Stimulated activated naive CD4-positive, alpha-beta T cell treated with Interleukin-2 at 50 U/mL for 16 hours (primary cell): ENCODE measurements around the gene BLOC1S4.
"Not testable (repeated sequence)": the region's sequence is repeated elsewhere in the genome, so short reads cannot be mapped to it uniquely, and the experiment has no call there.

Experiments used
- DNase-seq: peaks from one replicate; lab custom pipeline; 2025; lab: John Stamatoyannopoulos, UW

Gene BLOC1S4

DNA sequence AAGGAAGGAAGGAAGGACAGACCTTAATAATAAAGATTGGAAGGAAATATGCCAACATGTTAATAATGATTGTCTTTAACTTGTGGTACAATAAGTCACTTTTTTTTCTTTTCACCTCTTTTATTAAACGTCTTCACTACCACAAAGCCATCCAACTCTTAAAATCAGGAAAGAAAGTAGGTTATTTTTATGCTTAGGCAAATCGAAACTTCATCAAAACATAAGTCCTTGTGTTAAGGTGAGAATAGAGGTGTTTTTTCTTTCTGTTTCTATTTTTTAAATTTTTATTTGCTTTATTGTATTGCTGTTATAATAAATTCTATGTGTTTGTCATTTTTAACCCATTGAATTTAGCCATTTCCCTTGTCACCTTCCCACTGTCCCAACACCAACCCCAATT lies 26.5 kb downstream of the BLOC1S4 start:
- DNase-seq: no peak

DNA sequence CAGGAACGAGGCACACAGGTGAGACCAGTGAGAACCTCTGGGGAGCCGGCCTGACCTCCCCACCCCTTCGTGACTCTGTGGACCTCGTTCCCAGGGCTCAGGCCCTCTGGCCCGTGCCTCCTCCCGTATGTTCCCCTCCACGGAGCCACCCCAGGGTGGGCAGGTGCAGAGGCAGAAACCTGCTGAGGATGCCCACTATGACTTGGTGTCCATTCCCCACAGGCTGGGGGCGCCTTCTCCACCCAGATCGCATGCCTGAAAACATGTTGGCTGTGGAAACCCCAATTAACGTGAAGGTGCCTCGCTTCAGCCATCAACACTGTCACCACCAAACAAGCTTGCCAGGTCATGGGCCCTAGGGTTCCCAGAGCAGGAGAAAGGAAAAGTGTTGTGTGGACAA lies 27.0 kb downstream of the BLOC1S4 start:
- no peak for DNase-seq

DNA sequence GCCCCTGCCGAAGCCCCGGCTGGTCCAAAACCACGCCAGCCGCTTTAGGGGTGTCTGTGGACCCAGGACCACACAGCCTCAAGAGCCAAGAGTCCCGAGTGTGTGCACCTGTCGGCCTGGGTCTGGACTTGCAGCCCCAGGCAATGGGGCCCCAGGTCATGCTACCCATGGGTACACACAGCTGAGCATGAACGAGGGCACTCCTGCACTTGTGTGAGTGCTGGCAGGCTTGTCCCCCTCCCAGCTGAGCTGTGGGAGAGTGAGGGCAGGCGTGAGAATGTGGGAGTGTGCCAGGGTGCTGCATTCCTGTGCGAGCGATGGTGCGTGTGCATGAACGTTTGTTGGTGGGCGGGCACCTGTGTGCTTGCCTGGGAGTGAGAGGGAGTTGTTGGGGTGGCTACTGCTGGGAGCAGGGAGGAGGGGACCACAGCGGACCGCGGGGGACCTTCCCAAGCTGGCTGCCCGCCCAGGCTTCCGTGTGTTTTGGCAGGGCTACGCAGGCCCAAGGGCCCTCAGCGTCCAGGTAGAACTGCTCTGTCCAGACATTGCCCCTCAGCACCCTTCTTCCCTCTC lies 30.8 kb downstream of the BLOC1S4 start:
- DNase-seq: no peak

DNA sequence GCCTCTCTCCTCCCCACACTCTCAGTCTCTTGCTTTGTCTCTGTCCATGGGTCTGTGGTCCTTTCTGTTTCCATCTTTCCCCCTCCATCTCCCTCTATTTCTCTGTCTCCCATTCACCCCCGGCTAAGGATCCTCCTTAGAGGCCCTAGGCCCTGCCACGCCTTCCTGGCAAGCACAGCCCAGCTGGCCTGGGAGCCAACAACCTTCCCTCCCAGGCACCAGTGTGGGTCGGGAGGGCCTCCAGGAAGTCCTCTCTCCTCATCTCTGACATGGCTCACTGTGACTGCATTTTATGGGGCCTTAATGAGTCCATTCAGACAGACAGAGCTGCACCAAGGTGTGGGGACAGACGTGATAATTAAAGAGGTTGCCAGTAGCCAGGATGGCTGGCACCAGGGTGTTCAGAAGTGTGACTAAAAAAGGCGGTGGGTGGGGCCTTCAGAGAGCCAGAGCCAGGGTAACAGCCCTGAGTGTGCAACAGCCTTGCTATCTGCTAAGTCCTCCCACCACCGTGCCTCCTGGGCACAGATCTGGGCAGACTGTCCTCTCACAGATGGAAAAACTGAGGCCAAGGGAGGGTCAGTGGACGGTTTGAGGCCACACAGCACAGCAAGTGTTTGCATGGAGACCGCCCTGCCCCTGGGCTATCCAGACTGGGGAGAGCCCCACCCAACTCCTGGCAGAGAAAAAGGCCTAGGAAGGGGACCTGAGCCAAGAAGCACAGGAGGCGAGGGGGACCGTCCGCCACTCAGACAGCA lies 31.5 kb downstream of the BLOC1S4 start:
- no peak for DNase-seq

DNA sequence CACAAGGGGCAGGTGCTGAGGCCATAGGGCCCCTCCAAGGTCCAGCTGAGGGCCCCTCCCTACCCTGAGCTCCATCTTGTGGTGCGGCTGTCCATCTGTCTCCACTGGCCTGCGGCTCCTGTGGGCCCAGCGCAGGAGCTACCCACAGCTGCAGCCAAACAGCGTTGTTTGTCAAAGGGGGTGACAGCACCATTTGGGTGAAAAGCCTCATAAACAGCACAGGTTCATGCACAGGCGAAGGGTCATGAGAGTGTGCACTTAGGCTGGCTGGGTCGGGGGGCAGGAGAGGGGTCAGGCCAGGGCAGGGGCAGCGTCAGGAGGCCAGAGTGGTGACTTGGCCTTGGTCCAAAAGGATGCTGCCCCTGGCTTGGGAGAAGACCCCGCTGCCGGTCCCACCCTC lies 32.3 kb downstream of the BLOC1S4 start:
- no peak for DNase-seq

DNA sequence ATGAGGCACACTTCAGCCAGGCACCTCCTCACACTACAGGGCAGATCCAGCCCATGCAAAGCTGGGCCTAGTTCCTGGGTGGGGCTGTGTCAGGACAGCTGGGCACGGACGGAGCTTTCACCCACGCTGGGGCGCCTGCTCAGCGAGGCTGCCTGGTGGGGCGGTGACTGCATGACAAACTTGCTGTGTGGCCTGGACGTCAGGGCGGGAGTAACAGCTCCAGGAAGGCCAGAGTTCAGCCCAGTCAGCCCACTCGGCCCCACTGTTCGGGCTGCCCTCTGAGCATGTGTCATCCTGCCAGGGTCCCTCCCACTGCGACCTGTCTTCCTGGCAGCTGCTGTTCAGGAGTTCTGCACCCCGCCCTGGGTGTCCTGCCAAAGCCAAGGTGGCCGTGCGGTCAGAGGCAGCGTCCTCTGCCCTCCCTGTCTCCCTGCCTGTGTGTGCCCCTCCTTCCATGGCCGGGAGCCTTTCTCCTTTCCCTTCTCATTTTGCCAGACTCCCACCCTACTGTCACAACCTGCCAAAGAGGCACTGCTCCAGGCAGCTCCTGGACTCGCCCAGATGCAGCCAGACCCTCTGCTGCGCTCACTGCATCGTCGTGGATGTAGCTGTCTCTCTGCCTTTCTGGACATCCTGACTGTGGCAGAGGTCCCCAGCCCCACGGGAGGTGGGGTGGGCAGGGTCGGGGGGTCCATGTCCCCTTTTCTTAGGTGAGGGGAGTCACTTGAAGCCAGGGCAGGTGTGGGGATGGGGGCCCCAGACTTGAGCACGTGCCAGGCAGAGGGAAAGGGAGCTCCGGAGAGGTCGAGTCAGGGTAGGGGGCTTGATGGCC lies 33.6 kb downstream of the BLOC1S4 start:
- DNase-seq: no peak

DNA sequence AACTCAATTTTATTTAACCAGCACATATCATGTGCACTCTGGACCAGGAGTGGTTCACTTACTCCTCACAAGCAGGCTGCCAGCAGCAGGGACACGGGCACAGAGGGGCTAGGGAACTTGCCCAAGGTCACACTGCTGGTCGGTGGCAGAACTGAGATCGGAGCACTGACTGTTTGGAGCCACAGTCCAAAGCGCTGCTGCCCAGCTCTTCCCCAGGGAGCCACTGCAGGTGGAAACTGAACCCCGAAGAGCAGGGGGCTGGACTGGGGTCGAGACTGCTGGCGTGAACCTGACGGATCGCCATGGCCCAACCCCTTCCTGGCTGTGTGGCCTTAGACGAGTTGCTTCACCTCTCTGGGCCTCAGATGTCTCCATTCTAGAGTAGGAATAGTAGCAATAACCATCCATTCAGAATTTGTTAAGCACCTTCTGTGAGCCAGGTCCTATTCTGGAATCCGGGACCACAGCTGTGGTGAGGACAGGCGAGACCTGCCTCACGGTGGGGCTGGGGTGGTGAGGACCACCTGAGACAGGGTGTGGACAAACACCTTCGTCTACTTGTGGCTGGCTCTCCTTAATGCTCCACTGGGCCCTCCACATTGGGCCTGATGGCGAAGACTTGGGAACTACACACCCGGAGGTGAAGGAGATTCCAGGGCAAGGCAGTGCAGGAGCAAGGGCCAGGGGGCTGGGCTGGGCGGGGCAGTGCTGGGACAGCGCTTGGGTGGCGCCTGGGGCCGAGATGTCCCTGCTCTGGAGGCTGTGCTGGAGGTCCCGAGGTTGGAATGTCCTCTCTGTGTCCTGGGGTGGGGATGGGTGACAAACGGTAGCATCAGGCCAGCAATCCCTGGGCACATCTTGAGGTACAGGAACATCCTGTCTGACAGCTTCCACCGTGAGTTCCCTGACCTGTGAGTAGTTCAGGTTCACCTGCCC lies 34.6 kb downstream of the BLOC1S4 start:
- no peak for DNase-seq

DNA sequence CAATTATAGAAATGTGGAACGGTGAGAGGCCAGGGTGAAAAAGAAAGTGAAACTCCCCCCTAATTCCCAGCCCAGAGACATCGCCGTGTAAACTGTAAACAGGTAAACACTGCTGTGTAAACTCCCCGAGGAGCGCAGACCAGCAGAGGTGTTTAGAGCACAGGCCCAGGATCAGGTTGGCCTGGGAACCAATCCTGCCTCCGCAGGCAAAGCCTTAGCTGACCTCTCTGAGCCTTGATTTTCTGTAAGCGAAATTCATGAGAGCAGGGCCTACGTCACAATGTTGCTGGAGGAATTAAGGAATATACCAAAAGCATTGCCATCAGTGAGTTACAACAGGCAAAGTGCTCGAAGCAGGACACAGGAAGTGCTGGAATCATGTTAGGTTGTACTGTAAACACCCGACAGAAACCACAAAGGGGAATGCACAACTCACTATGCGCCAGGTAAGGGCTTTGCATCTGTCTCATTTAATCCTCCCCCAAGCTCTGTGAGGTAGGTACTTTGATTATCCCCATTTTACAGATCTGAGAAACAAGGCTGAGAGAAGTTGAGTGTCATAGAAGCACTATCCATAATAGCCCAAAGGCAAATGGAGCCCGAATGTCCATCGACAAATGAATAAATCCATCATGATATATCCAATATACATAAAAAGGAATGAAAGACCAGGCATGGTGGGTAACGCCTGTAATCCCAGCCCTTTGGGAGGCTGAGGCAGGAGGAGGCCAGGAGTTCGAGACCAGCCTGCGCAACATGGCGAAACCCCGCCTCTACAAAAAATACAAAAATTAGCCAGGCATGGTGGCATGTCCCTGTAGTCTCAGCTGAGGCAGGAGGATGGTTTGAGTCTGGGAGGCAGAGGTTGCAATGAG lies 35.9 kb downstream of the BLOC1S4 start:
- no peak for DNase-seq

DNA sequence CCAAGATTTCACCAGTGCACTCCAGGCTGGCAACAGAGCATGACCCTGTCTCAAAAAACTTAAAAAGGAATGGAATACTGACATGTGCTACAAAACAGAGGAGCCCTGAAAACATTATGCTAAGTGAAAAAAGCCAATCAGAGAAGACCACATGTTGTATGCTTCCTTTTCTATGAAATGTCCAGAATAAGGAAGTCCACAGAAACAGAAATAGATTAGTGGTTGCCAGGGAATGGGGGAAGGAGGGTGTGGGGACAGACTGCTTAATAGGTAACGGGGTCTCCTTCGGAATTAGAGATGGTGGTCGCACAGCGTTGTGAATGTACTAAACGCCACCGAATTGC lies 36.5 kb downstream of the BLOC1S4 start:
- no peak for DNase-seq

DNA sequence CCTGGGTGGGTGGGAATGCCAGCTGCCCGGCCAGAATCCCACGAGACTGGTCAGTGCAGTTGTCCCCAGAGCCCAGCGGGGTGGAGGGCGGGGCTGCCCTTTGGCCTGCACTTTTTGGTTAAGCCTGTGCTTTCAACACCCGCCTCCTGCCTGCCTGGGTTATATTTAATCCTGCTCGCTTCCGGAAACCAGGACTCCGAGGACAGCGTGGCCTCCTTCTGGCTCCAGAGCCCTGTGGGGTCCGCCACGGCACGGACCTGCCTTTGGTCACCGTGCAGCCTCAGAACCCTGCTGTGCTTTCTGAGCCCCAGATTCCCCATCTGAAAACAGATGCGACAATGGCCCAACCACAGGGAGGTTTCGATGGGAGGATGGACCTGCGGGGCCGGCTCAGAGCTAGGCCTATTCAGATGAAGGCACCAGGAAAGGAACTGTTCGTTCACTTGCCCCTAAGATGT lies 37.2 kb downstream of the BLOC1S4 start:
- DNase-seq: no peak

DNA sequence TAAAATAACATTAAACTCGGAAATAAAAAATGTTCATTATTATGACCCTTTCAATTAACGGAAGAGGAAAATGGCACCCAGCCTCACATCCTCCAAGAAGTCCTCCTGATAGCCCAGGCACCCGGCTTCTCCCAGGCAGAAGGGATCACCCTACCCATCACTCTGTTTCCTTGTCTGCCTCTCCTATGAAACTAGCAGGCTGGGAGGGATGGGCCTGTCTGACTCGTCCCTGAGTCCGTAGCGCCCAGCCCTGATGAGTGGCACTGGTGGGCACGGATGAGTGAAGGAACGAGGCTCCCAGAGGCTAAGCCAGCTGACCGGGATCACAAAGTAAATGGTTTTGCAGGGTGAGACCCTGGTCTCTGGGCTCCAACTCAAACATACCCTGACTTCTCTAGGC lies 37.9 kb downstream of the BLOC1S4 start:
- DNase-seq: no peak

DNA sequence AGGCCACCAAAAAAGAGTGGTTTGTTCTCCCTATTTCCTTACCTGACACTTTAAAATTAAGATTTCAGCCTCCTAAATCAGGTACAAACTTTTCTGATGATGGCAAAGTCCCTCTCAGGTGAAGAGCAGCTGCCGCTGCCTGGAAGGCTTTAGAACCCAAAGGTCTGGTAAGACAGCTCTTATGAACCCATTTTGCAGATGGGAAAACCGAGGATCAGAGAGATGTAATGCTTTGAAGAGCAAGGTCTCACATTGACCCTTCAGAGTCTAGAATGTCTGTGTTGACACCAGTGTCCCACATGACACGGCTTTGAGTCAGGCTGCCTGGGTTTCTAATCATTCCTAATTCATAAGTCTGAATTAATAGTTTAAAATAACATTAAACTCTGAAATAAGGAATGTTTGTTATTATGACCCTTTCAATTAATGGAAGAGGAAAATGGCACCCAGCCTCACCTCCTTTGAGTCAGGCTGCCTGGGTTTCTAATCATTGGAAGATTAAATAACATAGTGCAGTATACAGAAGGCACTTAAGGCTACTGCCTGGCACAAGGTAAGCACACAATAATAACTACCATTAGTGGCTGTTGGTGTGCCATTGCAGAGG lies 38.6 kb downstream of the BLOC1S4 start:
- DNase-seq: no peak

DNA sequence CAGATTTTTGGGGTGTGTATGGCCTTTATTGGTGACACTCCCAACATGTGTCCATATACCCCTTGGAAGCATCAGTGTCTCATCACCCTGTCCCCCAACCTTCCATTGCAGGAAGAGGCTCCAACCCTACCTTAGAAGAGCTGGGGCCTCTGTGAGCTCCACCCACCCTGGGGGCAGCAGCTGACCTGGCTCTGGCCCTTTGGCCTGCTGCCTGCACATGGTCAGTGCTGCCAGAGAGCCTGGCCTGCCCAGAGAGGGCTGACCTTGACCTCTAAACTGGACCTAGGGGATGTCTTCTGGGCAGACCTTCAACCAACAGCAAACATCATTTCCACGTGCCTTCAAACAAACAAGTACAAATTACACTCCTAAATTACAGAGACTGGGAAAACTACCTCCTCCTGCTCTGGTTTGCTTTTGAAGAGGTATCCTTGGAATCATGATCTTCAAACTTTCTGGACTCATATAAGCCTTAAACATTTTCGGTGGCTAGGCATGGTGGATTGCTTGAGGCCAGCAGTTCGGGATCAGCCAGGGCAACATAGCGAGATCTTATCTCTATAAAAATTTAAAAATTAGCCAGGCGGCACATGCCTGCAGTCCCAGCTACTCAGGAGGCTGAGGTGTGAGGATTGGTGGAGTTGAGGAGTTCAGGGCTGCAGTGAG lies 39.2 kb downstream of the BLOC1S4 start:
- DNase-seq: no peak

DNA sequence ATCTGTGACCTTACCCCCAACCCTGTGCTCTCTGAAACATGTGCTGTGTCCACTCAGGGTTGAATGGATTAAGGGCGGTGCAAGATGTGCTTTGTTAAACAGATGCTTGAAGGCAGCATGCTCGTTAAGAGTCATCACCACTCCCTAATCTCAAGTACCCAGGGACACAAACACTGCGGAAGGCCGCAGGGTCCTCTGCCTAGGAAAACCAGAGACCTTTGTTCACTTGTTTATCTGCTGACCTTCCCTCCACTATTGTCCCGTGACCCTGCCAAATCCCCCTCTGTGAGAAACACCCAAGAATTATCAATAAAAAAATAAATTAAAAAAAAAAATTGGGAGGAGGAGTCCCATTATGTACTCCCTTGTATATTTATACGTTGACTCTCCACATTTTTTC lies 40.4 kb downstream of the BLOC1S4 start:
- DNase-seq: not testable (repeated sequence)

DNA sequence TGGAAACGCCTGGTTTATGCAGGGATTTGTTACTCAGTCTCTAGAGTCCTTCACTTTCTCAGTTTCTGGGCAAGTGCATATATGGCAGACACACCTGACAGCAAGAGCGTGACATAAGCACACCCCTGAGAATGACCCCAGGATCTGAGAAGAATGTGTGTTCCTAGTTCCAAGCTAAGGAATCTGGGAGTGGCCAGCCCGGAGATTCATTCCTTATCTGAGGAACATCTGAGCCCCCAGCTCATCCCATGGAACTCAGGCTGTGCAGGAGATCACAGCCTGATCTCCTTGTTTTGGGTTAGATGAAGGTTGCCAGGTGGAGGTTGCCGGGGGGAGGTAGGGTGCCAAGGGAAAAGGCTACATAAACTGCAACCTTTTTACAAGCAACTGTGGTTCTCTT lies 42.8 kb downstream of the BLOC1S4 start:
- DNase-seq: no peak

DNA sequence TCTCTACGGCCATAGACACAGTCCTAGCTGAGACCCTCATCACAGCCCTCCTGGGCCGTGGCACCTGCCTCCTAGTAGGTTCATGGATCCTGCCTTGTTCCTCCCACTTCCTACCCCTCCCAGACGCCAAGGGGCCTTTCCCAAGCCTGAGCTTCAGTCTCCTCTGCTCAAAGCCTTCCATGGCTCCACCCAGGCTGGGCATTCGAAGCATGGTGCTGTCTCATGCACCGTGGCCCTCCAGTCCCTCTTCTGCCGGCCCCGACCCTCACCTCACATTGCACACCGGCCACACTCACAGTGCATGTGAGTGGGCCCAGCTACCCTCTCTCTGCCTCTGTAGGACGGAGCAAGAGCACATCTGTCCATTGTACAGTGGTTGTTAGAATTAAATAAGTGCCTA lies 44.9 kb downstream of the BLOC1S4 start:
- DNase-seq: no peak

DNA sequence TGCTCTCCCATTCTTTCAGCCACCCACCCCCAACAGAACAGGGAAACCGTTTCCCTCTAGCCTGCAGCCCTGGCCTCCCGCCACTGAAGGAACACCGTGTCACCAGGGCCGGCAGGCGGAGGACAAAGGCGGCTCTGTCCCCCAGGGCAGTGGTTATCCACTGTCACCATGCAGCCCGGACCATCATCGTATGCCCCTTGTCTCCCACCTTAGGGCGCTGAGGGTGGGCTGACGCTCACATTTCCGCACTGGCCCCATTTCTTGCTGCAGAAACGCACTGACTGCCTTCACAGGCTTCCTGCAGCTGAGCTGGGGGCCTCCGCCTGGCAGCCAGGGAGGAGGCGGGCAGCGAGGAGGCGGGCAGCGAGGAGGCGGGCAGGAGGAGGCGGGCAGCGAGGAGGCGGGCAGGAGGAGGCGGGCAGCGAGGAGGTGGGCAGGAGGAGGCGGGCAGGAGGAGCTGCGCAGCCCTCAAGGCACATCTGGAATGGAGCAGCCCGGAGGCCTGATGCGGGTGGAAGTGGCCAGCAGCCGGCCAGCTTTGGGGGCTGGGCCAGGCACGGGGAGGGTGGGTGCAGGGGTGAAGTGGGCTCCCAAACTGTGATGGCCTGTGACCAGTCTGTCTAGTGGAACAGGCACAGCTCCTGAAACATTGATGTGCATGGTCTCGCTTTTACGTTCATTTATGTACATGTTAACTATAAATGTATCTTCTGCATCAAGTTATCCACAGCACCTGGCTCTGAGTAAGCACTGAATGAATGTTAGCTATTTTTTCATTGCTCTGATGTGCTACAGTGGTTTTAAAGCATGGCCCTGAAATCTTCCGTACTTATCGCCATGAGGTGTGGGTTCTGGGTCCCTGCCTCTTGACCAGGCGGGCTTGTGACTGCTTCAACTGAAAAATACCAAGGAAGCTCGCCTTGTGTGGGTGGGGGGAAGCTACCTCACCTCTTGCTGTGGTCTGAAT lies 46.0 kb downstream of the BLOC1S4 start:
- DNase-seq: no peak

DNA sequence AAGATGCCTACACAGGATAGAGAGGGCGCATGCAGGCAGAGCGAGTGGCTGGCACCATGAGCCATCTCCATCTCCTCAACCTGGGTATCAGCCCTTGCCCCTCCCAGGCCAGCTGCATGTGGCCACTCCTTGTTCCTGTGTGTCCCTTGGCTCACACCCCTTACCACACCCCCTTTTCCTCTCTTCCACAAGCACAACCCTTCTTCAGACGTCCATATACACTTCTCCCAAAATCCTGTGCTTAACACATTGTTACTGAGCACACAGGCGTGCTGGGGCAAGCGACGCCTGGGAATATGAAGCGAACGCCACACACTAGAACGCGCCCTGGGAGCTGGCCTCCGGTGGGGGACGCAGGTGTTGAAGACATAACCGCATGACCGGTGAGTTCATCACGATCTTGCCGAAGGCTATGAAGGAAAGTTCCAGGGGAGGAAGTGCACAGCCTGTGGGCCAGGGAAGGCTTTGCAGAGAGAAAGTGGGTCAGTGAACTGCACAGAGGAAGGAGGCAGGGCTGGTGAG lies 47.4 kb downstream of the BLOC1S4 start:
- DNase-seq: no peak
